WTC11 (cell line): ENCODE measurements around the gene FOXA3. TPM values are rescaled to one million over a fixed set of nuclear protein-coding genes. Genes with fewer than 3 reads are reported as not detected.

Experiments
- ATAC-seq: fragments of 200-7000 bp; cut with Tn5 transposase; 2 replicates; pipeline ENCODE4 v1.10.0; 2021; ENCODE audit warnings: mild to moderate bottlenecking, moderate library complexity
- CTCF ChIA-PET: fragments of 300-600 bp; sonication (Branson Sonifier 250); formaldehyde crosslinking; loops from one replicate; lab custom pipeline; 2021; ENCODE audit warnings: antibody characterized with exemption; lab: Charles Lee
- POLR2A ChIA-PET: fragments of 350-600 bp; sonication (Branson Sonifier 250); formaldehyde crosslinking; loops from one replicate; lab custom pipeline; 2021; ENCODE audit warnings: antibody characterized with exemption; lab: Charles Lee
- DNase-seq: peaks from one replicate; pipeline ENCODE4 v3.0.0; 2021; ENCODE audit warnings: low spot score
- H3K27ac Mint-ChIP-seq: 2 replicates; pipeline ENCODE4 v1.8.0; 2021; ENCODE audit warnings: mixed read lengths
- H3K27me3 Mint-ChIP-seq: 2 replicates; pipeline ENCODE4 v1.8.0; 2021; ENCODE audit warnings: low read depth, mild to moderate bottlenecking, moderate library complexity, mixed read lengths
- H3K36me3 Mint-ChIP-seq: 2 replicates; pipeline ENCODE4 v1.8.0; 2021; ENCODE audit warnings: mixed read lengths
- H3K4me1 Mint-ChIP-seq: 2 replicates; pipeline ENCODE4 v1.8.0; 2022; ENCODE audit warnings: mixed read lengths
- H3K4me3 Mint-ChIP-seq: 2 replicates; pipeline ENCODE4 v1.8.0; 2021; ENCODE audit warnings: mild to moderate bottlenecking, moderate library complexity, mixed read lengths
- H3K9me3 Mint-ChIP-seq: 2 replicates; pipeline ENCODE4 v1.8.0; 2021; ENCODE audit warnings: mixed read lengths
- CBFB ChIP-seq: sonication (generic); formaldehyde crosslinking; IDR thresholded peaks from 2 replicates; pipeline ENCODE4 v1.8.1; 2022; ENCODE audit warnings: mild to moderate bottlenecking, low read depth, missing genetic modification reagents
- FOXK1 ChIP-seq: sonication (generic); formaldehyde crosslinking; IDR thresholded peaks from 2 replicates; pipeline ENCODE4 v1.8.0; 2022; ENCODE audit warnings: mild to moderate bottlenecking, moderate library complexity, missing genetic modification reagents
- GTF2I ChIP-seq: fragments of 250-450 bp; sonication (Bioruptor Pico); conservative IDR thresholded peaks from 2 replicates; pipeline ENCODE4 v1.4.0; 2021; ENCODE audit warnings: mild to moderate bottlenecking
- HMGXB4 ChIP-seq: sonication (generic); formaldehyde crosslinking; IDR thresholded peaks from 2 replicates; pipeline ENCODE4 v1.8.1; 2023; ENCODE audit warnings: mild to moderate bottlenecking, moderate library complexity, missing genetic modification reagents
- IRF1 ChIP-seq: sonication (generic); formaldehyde crosslinking; IDR thresholded peaks from 2 replicates; pipeline ENCODE4 v1.8.0; 2023; ENCODE audit warnings: missing genetic modification reagents
- NFE2L1 ChIP-seq: sonication (generic); formaldehyde crosslinking; IDR thresholded peaks from 2 replicates; pipeline ENCODE4 v1.8.1; 2023; ENCODE audit warnings: missing genetic modification reagents
- RORB ChIP-seq: fragments of 250-450 bp; sonication (Bioruptor Pico); IDR thresholded peaks from 2 replicates; pipeline ENCODE4 v1.9.0; 2021; ENCODE audit warnings: mild to moderate bottlenecking
- SMAD4 ChIP-seq: sonication (generic); formaldehyde crosslinking; IDR thresholded peaks from 2 replicates; pipeline ENCODE4 v1.8.0; 2022; ENCODE audit warnings: mild to moderate bottlenecking, missing genetic modification reagents
- SOX15 ChIP-seq: fragments of 250-450 bp; sonication (Bioruptor Pico); IDR thresholded peaks from 2 replicates; pipeline ENCODE4 v1.9.0; 2021; ENCODE audit warnings: mild to moderate bottlenecking
- SP1 ChIP-seq: sonication (generic); formaldehyde crosslinking; conservative IDR thresholded peaks from 2 replicates; pipeline ENCODE4 v1.8.1; 2022; ENCODE audit warnings: missing genetic modification reagents
- ZBTB43 ChIP-seq: sonication (generic); formaldehyde crosslinking; IDR thresholded peaks from 2 replicates; pipeline ENCODE4 v1.8.1; 2023; ENCODE audit warnings: mild to moderate bottlenecking, missing genetic modification reagents
- ZMAT4 ChIP-seq: fragments of 250-450 bp; sonication (Bioruptor Pico); IDR thresholded peaks from 2 replicates; pipeline ENCODE4 v1.9.0; 2021; ENCODE audit warnings: mild to moderate bottlenecking
- ZNF396 ChIP-seq: fragments of 250-450 bp; sonication (Bioruptor Pico); IDR thresholded peaks from 2 replicates; pipeline ENCODE4 v1.8.0; 2021; ENCODE audit warnings: mild to moderate bottlenecking, moderate library complexity, borderline replicate concordance
- ZNF423 ChIP-seq: fragments of 250-450 bp; sonication (Bioruptor Pico); IDR thresholded peaks from 2 replicates; pipeline ENCODE4 v2.1.2; 2022; ENCODE audit warnings: mild to moderate bottlenecking, moderate library complexity
- ZNF425 ChIP-seq: fragments of 250-450 bp; sonication (Bioruptor Pico); conservative IDR thresholded peaks from 2 replicates; pipeline ENCODE4 v1.9.0; 2021; ENCODE audit warnings: mild to moderate bottlenecking
- total RNA-seq: library from RNA; stranded (reverse); gene quantifications from 3 replicates; pipeline ENCODE4 v1.2.3, GENCODE V29; 2021

The FOXA3 gene
- total RNA-seq, 1 experiment from 2014 or later: 20.7 TPM

- no peak for DNase-seq
- Mint-ChIP-seq H3K4me1 (peaks cover 34% of the 10 kb centered on the region), H3K27ac (no peak overlapping the region), H3K9me3 (no peaks in the 10 kb centered on the region), H3K36me3 (peaks cover 9% of the 10 kb centered on the region), H3K27me3 (no peaks in the 10 kb centered on the region), H3K4me3 (no peak overlapping the region)
- no peak for ATAC-seq
- CTCF ChIA-PET: interaction anchor here (0.8 to 2.2 kb wide), 2 partner anchors 9 to 55 kb away, joined by 4 to 7 read pairs; partner anchors contain the start of genes FOXA3 and SYMPK
- POLR2A ChIA-PET: no interaction called here
- TF ChIP-seq ZNF423 (CRISPR knock-in tag) (no peak), SP1 (CRISPR knock-in tag) (no peak), NFE2L1 (CRISPR knock-in tag) (no peak), ZNF425 (CRISPR knock-in tag) (no peak)
These were observed 8.2 kb downstream of the FOXA3 start for GRCh38 chr19:45872095-45872919.

- no peak for TF ChIP-seq IRF1 (CRISPR knock-in tag)
- TF ChIP-seq SMAD4 (CRISPR knock-in tag): no peak
- TF ChIP-seq SOX15 (CRISPR knock-in tag): no peak
- TF ChIP-seq FOXK1 (CRISPR knock-in tag): no peak
- no peak for TF ChIP-seq HMGXB4 (CRISPR knock-in tag)
- no peak for TF ChIP-seq ZMAT4 (CRISPR knock-in tag)
- TF ChIP-seq CBFB (CRISPR knock-in tag): no peak
- no peak for TF ChIP-seq GTF2I (CRISPR knock-in tag)
- TF ChIP-seq SP1 (CRISPR knock-in tag): no peak
- no peak for TF ChIP-seq ZNF396 (CRISPR knock-in tag)
- TF ChIP-seq RORB (CRISPR knock-in tag): no peak
- no peak for TF ChIP-seq ZBTB43
- TF ChIP-seq, all 79 proteins: peak for 0
- ChIA-PET CTCF (interaction anchor here (0.8 to 2.2 kb wide), 2 partner anchors 10 to 56 kb away, joined by 4 to 7 read pairs; partner anchors contain the start of genes FOXA3 and SYMPK), POLR2A (no interaction called here)
- Mint-ChIP-seq H3K36me3 (peaks cover 9% of the 10 kb centered on the region), H3K27me3 (no peaks in the 10 kb centered on the region), H3K9me3 (no peaks in the 10 kb centered on the region), H3K4me3 (no peak overlapping the region), H3K4me1 (peaks cover 31% of the 10 kb centered on the region), H3K27ac (peak overlapping the region; percentile 64; the same call in 1 of the 2 replicates)
- ATAC-seq (no peak), DNase-seq (no peak)
These were observed 9.2 kb downstream of the FOXA3 start for GRCh38 chr19:45873219-45873772.
